Endothelial cell of hepatic sinusoid (primary cell): ENCODE measurements around the gene FAM151A.

Experiments used
- in situ Hi-C: cut with HindIII; loops from 2 replicates; pipeline ENCODE4 v1.10.0; 2017; ENCODE audit warnings: low sequenced_read_pairs

FAM151A gene

GRCh38 chr1:54581621-54582035 is 41.7 kb downstream of the FAM151A start:
- in situ Hi-C loops: no loop called here

- in situ Hi-C loops: no loop called here
Measured at GRCh38 chr1:54580856-54581550, 42.3 kb downstream of the FAM151A start.

- in situ Hi-C loops: no loop called here
Measured at GRCh38 chr1:54579337-54579781, 44.0 kb downstream of the FAM151A start.

- in situ Hi-C loops: no loop called here
Measured at GRCh38 chr1:54577612-54578011, 45.7 kb downstream of the FAM151A start.

GRCh38 chr1:54575605-54576290 is 47.6 kb downstream of the FAM151A start:
- in situ Hi-C loops: no loop called here

GRCh38 chr1:54575161-54575560 is 48.2 kb downstream of the FAM151A start:
- in situ Hi-C loops: no loop called here

GRCh38 chr1:54574158-54574778 is 49.1 kb downstream of the FAM151A start:
- in situ Hi-C loops: no loop called here

GRCh38 chr1:54572542-54572850 is 50.8 kb downstream of the FAM151A start:
- in situ Hi-C loops: no loop called here

- in situ Hi-C loops: no loop called here
Measured at GRCh38 chr1:54571803-54572541, 51.4 kb downstream of the FAM151A start.

GRCh38 chr1:54571326-54571725 is 52.0 kb downstream of the FAM151A start:
- in situ Hi-C loops: no loop called here

GRCh38 chr1:54570161-54570560 is 53.2 kb downstream of the FAM151A start:
- in situ Hi-C loops: no loop called here

- in situ Hi-C loops: no loop called here
Measured at GRCh38 chr1:54569339-54569738, 54.0 kb downstream of the FAM151A start.

GRCh38 chr1:54567961-54568360 is 55.4 kb downstream of the FAM151A start:
- in situ Hi-C loops: no loop called here

GRCh38 chr1:54566438-54567141 is 56.7 kb downstream of the FAM151A start:
- in situ Hi-C loops: no loop called here

- in situ Hi-C loops: no loop called here
Measured at GRCh38 chr1:54565113-54565501, 58.2 kb downstream of the FAM151A start.

GRCh38 chr1:54564312-54565112 is 58.8 kb downstream of the FAM151A start:
- in situ Hi-C loops: no loop called here

- in situ Hi-C loops: no loop called here
Measured at GRCh38 chr1:54559771-54560231, 63.5 kb downstream of the FAM151A start.
